Smooth muscle cell (in vitro differentiated cells): ENCODE results near the gene RTN4RL2. TPM values are rescaled to one million over a fixed set of nuclear protein-coding genes. Genes with fewer than 3 reads are reported as not detected.

Experiments
- DNase-seq: peaks from one replicate; lab custom pipeline; 2025; ENCODE audit not compliant: unreplicated experiment; lab: John Stamatoyannopoulos, UW
- H2AFZ ChIP-seq: fragments of 200-600 bp; sonication (generic); 2 replicates; pipeline ENCODE4 v1.6.0; 2016; ENCODE audit warnings: antibody characterized with exemption, low read depth, mild to moderate bottlenecking
- H3F3A ChIP-seq: fragments of 200-600 bp; sonication (generic); 2 replicates; pipeline ENCODE4 v1.6.0; 2017; ENCODE audit warnings: antibody characterized with exemption, low read depth
- H3K27ac ChIP-seq: fragments of 200-600 bp; sonication (generic); 2 replicates; pipeline ENCODE4 v1.5.1; 2016; ENCODE audit warnings: low read depth, mild to moderate bottlenecking
- H3K27me3 ChIP-seq: fragments of 200-600 bp; sonication (generic); 2 replicates; pipeline ENCODE4 v1.6.1; 2016; ENCODE audit warnings: low read depth, mild to moderate bottlenecking
- H3K36me3 ChIP-seq: fragments of 200-600 bp; sonication (generic); 2 replicates; pipeline ENCODE4 v1.5.1; 2016; ENCODE audit warnings: low read depth
- H3K4me1 ChIP-seq: fragments of 200-600 bp; sonication (generic); 2 replicates; pipeline ENCODE4 v1.5.1; 2016; ENCODE audit warnings: low read depth
- H3K4me2 ChIP-seq: fragments of 200-600 bp; sonication (generic); 2 replicates; pipeline ENCODE4 v1.6.0; 2016; ENCODE audit warnings: mild to moderate bottlenecking
- H3K4me3 ChIP-seq: fragments of 200-600 bp; sonication (generic); 2 replicates; pipeline ENCODE4 v1.5.1; 2016; ENCODE audit warnings: mild to moderate bottlenecking
- H3K79me2 ChIP-seq: fragments of 200-600 bp; sonication (generic); 2 replicates; pipeline ENCODE4 v1.6.0; 2016; ENCODE audit warnings: low read depth, mild to moderate bottlenecking
- H3K9ac ChIP-seq: fragments of 200-600 bp; sonication (generic); 2 replicates; pipeline ENCODE4 v1.6.0; 2016; ENCODE audit warnings: low read depth
- H3K9me3 ChIP-seq: fragments of 200-600 bp; sonication (generic); replicated peaks from 2 replicates; pipeline ENCODE4 v1.5.1; 2016; ENCODE audit warnings: low read depth
- H4K20me1 ChIP-seq: fragments of 200-600 bp; sonication (generic); 2 replicates; pipeline ENCODE4 v1.6.0; 2016; ENCODE audit warnings: low read depth
- WGBS: methylation state at CpG from one replicate; pipeline ENCODE4 v1.1.7; 2016; ENCODE audit warnings: low lambda C conversion rate; 5-methylcytosine and 5-hydroxymethylcytosine counted together
- polyA plus RNA-seq: library from polyadenylated mRNA; unstranded; fragments of >200 nt; fragmentation: Nextera tagmentation; extraction: Ambion mirVana; gene quantifications from 2 replicates; pipeline ENCODE4 v1.2.1, GENCODE V29; 2016
- total RNA-seq: library from RNA; depleted of rRNA; stranded (reverse); fragments of >200 nt; gene quantifications from 2 replicates; pipeline ENCODE4 v1.2.3, GENCODE V29; 2014
- TF ChIP-seq, protein P1 (sequence below): fragments of 200-600 bp; sonication (generic); IDR thresholded peaks from 2 replicates; pipeline ENCODE4 v1.5.1; 2017; ENCODE audit warnings: borderline replicate concordance, mild to moderate bottlenecking, antibody characterized with exemption; ENCODE audit not compliant: insufficient read depth, poor library complexity, severe bottlenecking

The RTN4RL2 gene
- total and polyA plus RNA-seq, 2 experiments from 2014 or later: 0.34 TPM; not detected in 1

DNA sequence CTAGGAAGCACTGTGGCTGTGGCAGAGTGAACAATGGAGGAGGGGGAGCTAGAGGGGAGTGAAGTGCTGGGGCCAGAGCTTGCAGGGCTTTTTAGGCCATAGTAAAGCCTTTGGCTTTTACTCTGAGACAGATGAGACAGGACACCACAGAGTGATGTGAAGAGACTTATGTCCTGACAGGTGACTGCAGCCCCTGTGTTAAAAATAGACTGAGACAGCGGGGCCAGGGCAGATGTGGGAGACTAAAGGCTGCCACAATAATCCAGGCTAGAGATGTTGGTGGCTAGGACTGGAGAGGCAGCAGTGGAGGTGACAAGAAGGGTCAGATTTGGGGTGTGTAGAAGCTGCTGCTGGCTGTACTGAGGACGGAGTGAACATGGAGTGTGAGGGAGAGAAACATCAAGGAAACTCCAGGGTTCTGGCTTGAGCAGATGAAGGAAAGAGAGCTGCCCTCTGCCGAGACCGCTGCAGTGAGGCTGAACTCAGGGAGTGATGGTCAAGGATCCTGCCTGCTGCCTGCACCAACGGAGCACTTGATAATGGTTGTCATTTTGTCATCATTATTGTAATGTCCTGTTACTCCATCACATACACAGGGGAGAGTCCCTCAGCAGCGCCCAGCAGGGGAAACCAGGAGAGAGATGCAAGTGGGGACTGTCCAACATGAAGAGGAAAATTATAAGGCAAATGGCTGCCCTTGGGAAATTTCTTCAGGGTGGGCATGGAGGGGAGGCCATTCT, 27.8 kb downstream of the RTN4RL2 start:
- peaks cover 4% of the 10 kb centered on the region for H3K4me1 ChIP-seq
- no peak overlapping the region for H3K27ac ChIP-seq
- no peak for DNase-seq
- WGBS: 92% methylated on average over 6 of the region's 6 CpGs
- no peak overlapping the region for H3K4me2 ChIP-seq
- no peak overlapping the region for H3K4me3 ChIP-seq
- H3K27me3 ChIP-seq: peaks cover 12% of the 10 kb centered on the region
- no peaks in the 10 kb centered on the region for H3F3A ChIP-seq
- no peaks in the 10 kb centered on the region for H4K20me1 ChIP-seq
- no peaks in the 10 kb centered on the region for H3K9me3 ChIP-seq
- no peaks in the 10 kb centered on the region for H3K79me2 ChIP-seq
- no peak overlapping the region for H2AFZ ChIP-seq
- H3K36me3 ChIP-seq: no peaks in the 10 kb centered on the region
- TF ChIP-seq, protein P1, sequence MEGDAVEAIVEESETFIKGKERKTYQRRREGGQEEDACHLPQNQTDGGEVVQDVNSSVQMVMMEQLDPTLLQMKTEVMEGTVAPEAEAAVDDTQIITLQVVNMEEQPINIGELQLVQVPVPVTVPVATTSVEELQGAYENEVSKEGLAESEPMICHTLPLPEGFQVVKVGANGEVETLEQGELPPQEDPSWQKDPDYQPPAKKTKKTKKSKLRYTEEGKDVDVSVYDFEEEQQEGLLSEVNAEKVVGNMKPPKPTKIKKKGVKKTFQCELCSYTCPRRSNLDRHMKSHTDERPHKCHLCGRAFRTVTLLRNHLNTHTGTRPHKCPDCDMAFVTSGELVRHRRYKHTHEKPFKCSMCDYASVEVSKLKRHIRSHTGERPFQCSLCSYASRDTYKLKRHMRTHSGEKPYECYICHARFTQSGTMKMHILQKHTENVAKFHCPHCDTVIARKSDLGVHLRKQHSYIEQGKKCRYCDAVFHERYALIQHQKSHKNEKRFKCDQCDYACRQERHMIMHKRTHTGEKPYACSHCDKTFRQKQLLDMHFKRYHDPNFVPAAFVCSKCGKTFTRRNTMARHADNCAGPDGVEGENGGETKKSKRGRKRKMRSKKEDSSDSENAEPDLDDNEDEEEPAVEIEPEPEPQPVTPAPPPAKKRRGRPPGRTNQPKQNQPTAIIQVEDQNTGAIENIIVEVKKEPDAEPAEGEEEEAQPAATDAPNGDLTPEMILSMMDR: no peak
- no peak overlapping the region for H3K9ac ChIP-seq

DNA sequence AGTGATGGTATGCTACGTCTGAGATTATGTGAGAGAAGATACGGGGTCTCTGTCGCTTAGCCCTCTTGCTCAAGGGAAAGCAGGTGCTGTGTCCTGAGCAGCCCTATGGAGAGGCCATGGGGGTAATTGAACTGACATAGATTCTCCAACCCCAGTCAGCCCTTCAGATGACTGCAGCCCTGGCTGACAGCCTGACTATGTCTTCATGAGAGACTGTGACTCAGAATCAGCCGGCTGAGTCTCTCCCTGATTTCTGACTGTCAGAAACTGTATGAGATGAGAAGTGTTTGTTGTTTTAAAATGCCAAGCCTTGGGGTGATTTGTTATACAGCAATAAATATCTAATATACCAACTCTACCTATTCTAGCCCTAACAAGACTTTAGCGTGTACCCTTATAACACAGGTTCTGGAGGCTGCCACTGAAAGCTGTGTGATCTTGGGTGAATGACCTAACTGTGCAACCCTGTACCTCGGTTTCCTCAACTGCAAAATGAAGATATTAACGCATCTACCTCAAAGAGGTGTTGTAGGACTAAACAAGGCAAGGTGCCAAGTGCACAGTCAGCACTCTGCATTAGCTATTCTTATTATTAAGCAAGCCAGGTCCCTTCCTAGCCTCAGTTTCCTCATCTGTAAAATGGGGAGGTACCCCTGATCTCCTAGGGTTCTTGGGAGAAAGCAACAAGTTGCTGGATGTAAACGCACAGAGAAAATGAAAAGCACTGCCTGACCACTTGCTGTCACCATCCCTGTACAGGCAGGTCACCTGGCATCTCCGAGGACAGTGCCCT, 30.3 kb downstream of the RTN4RL2 start:
- no peak for DNase-seq
- no peak overlapping the region for H2AFZ ChIP-seq
- no peaks in the 10 kb centered on the region for H3K27me3 ChIP-seq
- H3K9ac ChIP-seq: no peak overlapping the region
- 90% methylated on average over 9 of the region's 9 CpGs for WGBS
- no peak overlapping the region for H3K27ac ChIP-seq
- no peaks in the 10 kb centered on the region for H3F3A ChIP-seq
- TF ChIP-seq, protein P1: no peak
- H3K79me2 ChIP-seq: no peaks in the 10 kb centered on the region
- no peak overlapping the region for H3K4me3 ChIP-seq
- H3K4me1 ChIP-seq: no peaks in the 10 kb centered on the region
- H4K20me1 ChIP-seq: no peaks in the 10 kb centered on the region
- no peaks in the 10 kb centered on the region for H3K36me3 ChIP-seq
- no peaks in the 10 kb centered on the region for H3K9me3 ChIP-seq
- H3K4me2 ChIP-seq: no peak overlapping the region

DNA sequence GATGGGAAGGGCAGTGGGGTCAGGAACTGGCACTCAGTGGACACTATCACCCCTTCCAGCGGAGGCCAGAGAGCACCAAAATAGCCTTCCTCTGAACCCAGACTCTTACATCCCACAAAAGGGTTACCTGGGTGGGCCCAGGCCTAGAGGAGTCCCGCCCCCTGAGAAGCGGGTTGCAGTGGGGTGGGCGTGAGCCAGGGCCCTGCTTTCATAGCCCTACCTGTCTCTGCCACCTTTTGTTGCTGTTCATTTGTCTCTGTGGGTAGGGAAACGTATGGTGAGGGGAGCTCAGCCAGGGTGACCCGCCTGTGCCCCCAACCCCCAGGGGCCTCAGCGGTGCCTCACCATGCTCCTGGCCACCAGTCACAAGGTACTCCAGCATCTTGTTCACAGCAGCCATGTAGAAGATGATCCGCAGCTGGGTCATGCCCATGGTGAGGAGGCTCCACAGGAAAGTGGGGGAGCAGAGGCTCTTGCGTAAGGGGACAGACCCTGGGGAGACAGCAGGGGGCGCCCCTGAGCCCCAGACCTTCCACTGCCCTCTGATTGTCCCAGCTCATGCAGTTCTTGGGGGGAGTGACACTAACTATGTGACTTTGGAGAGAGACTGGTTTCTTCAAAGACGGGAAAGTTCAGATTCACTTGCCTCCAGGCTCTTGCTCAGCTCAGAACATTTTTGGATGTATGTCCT, 31.2 kb downstream of the RTN4RL2 start:
- Histone ChIP-seq H3K27me3 (no peaks in the 10 kb centered on the region), H3K4me1 (no peaks in the 10 kb centered on the region), H3K4me3 (no peak overlapping the region), H3K27ac (no peak overlapping the region), H3K9ac (no peak overlapping the region), H3K79me2 (no peaks in the 10 kb centered on the region), H3K9me3 (no peaks in the 10 kb centered on the region), H3K4me2 (no peak overlapping the region), H4K20me1 (no peaks in the 10 kb centered on the region), H3K36me3 (no peaks in the 10 kb centered on the region), H2AFZ (no peak overlapping the region), H3F3A (no peaks in the 10 kb centered on the region)
- DNase-seq: no peak
- 86% methylated on average over 11 of the region's 11 CpGs for WGBS
- TF ChIP-seq, protein P1: peak; percentile 46
